K562 (cell line): Measurements from ENCODE around the gene COX10. TPM values are rescaled to one million over a fixed set of nuclear protein-coding genes. Genes with fewer than 3 reads are reported as not detected.

Experiments
- ATAC-seq: fragments of 200-7000 bp; cut with Tn5 transposase; 3 replicates; pipeline ENCODE4 v1.9.1; 2020; ENCODE audit warnings: moderate library complexity
- BruUV-seq: library from RNA; stranded (reverse); fragments of 400-500 nt; replicated peaks from 2 replicates; lab custom pipeline; 2021; lab: Mats Ljungman, UMichigan
- CTCF ChIA-PET: fragments of 300-600 bp; formaldehyde crosslinking; extraction: SDS; loops from one replicate; lab custom pipeline; 2021; ENCODE audit warnings: low intra/inter-chr PET ratio; lab: Yijun Ruan, JAX
- POLR2A ChIA-PET: fragments of 300-600, 350-650 bp; sonication (Branson Sonifier 250); formaldehyde crosslinking; extraction: SDS; loops from one replicate; lab custom pipeline; 2021; ENCODE audit warnings: antibody characterized with exemption, inconsistent platforms; lab: Yijun Ruan, JAX
- DNase-seq, 4 experiments: peaks; one replicate each; pipeline versions ENCODE4 v3.0.0 to v3.0.0-alpha.2; 2011 to 2018; ENCODE audit warnings: low spot score in 3 of 4, mixed read lengths in 3 of 4; ENCODE audit errors: extremely low read depth in 1 of 4
- FAIRE-seq: peaks from 2 replicates; lab custom pipeline; 2011; peaks lifted over from hg19 to GRCh38; lab: Jason Lieb, UNC
- H2AFZ ChIP-seq: 2 replicates; pipeline ENCODE4 v1.6.0; 2011; ENCODE audit warnings: low read depth, low read length, control low read depth, inconsistent platforms
- H3K27ac ChIP-seq: fragments of 200-600 bp; 3 replicates; pipeline ENCODE4 v1.8.0; 2011; ENCODE audit warnings: low read depth, mild to moderate bottlenecking, control low read depth, inconsistent platforms, low read length, moderate library complexity, mixed read lengths; ENCODE audit errors: extremely low read depth
- H3K27me3 ChIP-seq, 2 experiments: fragments of 300-600 bp in 1 of 2; 2 replicates in 1 of 2; 3 replicates in 1 of 2; pipeline versions ENCODE4 v1.6.0 to v1.8.0; 2011; ENCODE audit warnings: inconsistent platforms in 2 of 2, low read length in 2 of 2, mild to moderate bottlenecking in 1 of 2, mixed read lengths in 1 of 2, moderate library complexity in 1 of 2; ENCODE audit not compliant: control insufficient read depth in 2 of 2, insufficient read depth in 2 of 2
- H3K36me3 ChIP-seq: fragments of 300-600 bp; 3 replicates; pipeline ENCODE4 v1.8.0; 2011; ENCODE audit warnings: mild to moderate bottlenecking, low read length, inconsistent platforms; ENCODE audit not compliant: control insufficient read depth, insufficient read depth
- H3K4me1 ChIP-seq, 2 experiments: fragments of 200-600 bp in 1 of 2; replicated peaks in 1 of 2; 2 replicates in 1 of 2; 3 replicates in 1 of 2; pipeline versions ENCODE4 v1.5.1 to v1.8.0; 2011; ENCODE audit warnings: inconsistent platforms in 2 of 2, low read length in 2 of 2, mild to moderate bottlenecking in 1 of 2, mixed read lengths in 1 of 2, moderate library complexity in 1 of 2; ENCODE audit not compliant: control insufficient read depth in 2 of 2, insufficient read depth in 2 of 2
- H3K4me2 ChIP-seq: 2 replicates; pipeline ENCODE4 v1.6.1; 2011; ENCODE audit warnings: low read length, control low read depth, inconsistent platforms, mixed read lengths; ENCODE audit not compliant: insufficient read depth
- H3K4me3 ChIP-seq: fragments of 200-600 bp; sonication (generic), shearing (Covaris generic); 2 replicates; pipeline ENCODE4 v1.5.1; 2016; ENCODE audit warnings: control low read depth, inconsistent platforms
- H3K79me2 ChIP-seq: fragments of 200-600 bp; 3 replicates; pipeline ENCODE4 v1.8.0; 2011; ENCODE audit warnings: low read length, inconsistent platforms; ENCODE audit not compliant: control insufficient read depth, insufficient read depth
- H3K9ac ChIP-seq, 2 experiments: 2 replicates each; pipeline versions ENCODE4 v1.6.0 to v1.6.1; 2011; ENCODE audit warnings: low read depth in 2 of 2, low read length in 2 of 2, control low read depth in 1 of 2, inconsistent platforms in 1 of 2, mild to moderate bottlenecking in 1 of 2, mixed read lengths in 1 of 2; ENCODE audit not compliant: insufficient read depth in 1 of 2
- H3K9me1 ChIP-seq: one replicate; pipeline ENCODE4 v1.6.0; 2011; ENCODE audit warnings: inconsistent platforms, mild to moderate bottlenecking, low read length, moderate library complexity; ENCODE audit not compliant: control insufficient read depth, insufficient read depth
- H3K9me3 ChIP-seq: replicated peaks from 2 replicates; pipeline ENCODE4 v1.5.1; 2011; ENCODE audit warnings: low read depth, low read length, inconsistent platforms; ENCODE audit not compliant: control insufficient read depth, insufficient read depth
- H4K20me1 ChIP-seq: replicated peaks from 2 replicates; pipeline ENCODE4 v1.6.1; 2011; ENCODE audit warnings: low read length, inconsistent platforms, mixed read lengths; ENCODE audit not compliant: control insufficient read depth, insufficient read depth
- BCL6 ChIP-seq: fragments of 250-450 bp; sonication (Bioruptor Pico); IDR thresholded peaks from 2 replicates; pipeline ENCODE4 v1.4.0; 2020
- CHCHD3 ChIP-seq: fragments of 250-450 bp; sonication (Bioruptor Pico); IDR thresholded peaks from 2 replicates; pipeline ENCODE4 v2.1.2; 2022; ENCODE audit warnings: mild to moderate bottlenecking
- ETV5 ChIP-seq: sonication (generic); formaldehyde crosslinking; IDR thresholded peaks from 2 replicates; pipeline ENCODE4 v1.4.0; 2020; ENCODE audit warnings: low read depth, mild to moderate bottlenecking, missing genetic modification reagents
- FUS ChIP-seq: fragments of 200-400 bp; formaldehyde crosslinking; optimal IDR thresholded peaks from 2 replicates; pipeline ENCODE3; 2017; ENCODE audit warnings: low read depth, low read length
- KAT2B ChIP-seq: IDR thresholded peaks from one replicate; pipeline ENCODE4 v1.6.1; 2012; ENCODE audit warnings: low read depth, mild to moderate bottlenecking, control low read depth, inconsistent platforms, low read length, moderate library complexity
- KAT7 ChIP-seq: sonication (generic); formaldehyde crosslinking; IDR thresholded peaks from 2 replicates; pipeline ENCODE4 v1.8.0; 2022; ENCODE audit warnings: missing genetic modification reagents, mild to moderate bottlenecking, borderline replicate concordance
- MCM7 ChIP-seq, 2 experiments: fragments of 450-650 bp; IDR thresholded peaks; 2 replicates each; pipeline ENCODE4 v1.6.1; 2016 to 2018
- MECOM ChIP-seq: fragments of 250-450 bp; sonication (Bioruptor Pico); IDR thresholded peaks from 2 replicates; pipeline ENCODE4 v1.8.0; 2022; ENCODE audit warnings: inconsistent platforms
- MXD1 ChIP-seq: fragments of 250-450 bp; sonication (Bioruptor Pico); IDR thresholded peaks from 2 replicates; pipeline ENCODE4 v1.8.0; 2021; ENCODE audit warnings: borderline replicate concordance, mild to moderate bottlenecking, moderate library complexity; ENCODE audit not compliant: poor library complexity, severe bottlenecking
- PTBP1 ChIP-seq: fragments of 200-400 bp; formaldehyde crosslinking; IDR thresholded peaks from 2 replicates; pipeline ENCODE4 v1.6.1; 2017; ENCODE audit warnings: low read depth, low read length
- RBM17 ChIP-seq: fragments of 200-400 bp; formaldehyde crosslinking; IDR thresholded peaks from 2 replicates; pipeline ENCODE4 v1.6.1; 2017; ENCODE audit warnings: low read depth, mild to moderate bottlenecking, low read length, borderline replicate concordance
- RBM25 ChIP-seq: fragments of 200-400 bp; formaldehyde crosslinking; IDR thresholded peaks from 2 replicates; pipeline ENCODE4 v1.6.1; 2018; ENCODE audit warnings: low read length, low read depth, moderate library complexity; ENCODE audit not compliant: severe bottlenecking
- SMARCA5 ChIP-seq: fragments of 450-650 bp; IDR thresholded peaks from 2 replicates; pipeline ENCODE4 v1.6.1; 2016
- SMARCB1 ChIP-seq: IDR thresholded peaks from 2 replicates; pipeline ENCODE4 v1.6.1; 2011; ENCODE audit warnings: improper control_type of control experiment, low read depth; ENCODE audit not compliant: insufficient read length
- ZFPM2 ChIP-seq: fragments of 250-450 bp; sonication (Bioruptor Pico); IDR thresholded peaks from 2 replicates; pipeline ENCODE4 v1.5.1; 2022; ENCODE audit warnings: mild to moderate bottlenecking
- ZHX1 ChIP-seq: fragments of 150-350 bp; conservative IDR thresholded peaks from 2 replicates; pipeline ENCODE4 v1.6.1; 2014; ENCODE audit warnings: low read length
- ZNF324 ChIP-seq: fragments of 250-450 bp; sonication (Bioruptor Pico); IDR thresholded peaks from 2 replicates; pipeline ENCODE4 v1.4.0; 2020; ENCODE audit warnings: mild to moderate bottlenecking
- ZNF57 ChIP-seq: fragments of 450-650 bp; formaldehyde crosslinking; IDR thresholded peaks from 2 replicates; pipeline ENCODE4 v1.4.0; 2020; ENCODE audit warnings: mild to moderate bottlenecking, moderate library complexity
- WGBS: fragments of 100-300 bp; shearing (Covaris generic); methylation state at CpG from one replicate; pipeline ENCODE4 v1.1.6; 2016; ENCODE audit warnings: low coverage, mixed read lengths; ENCODE audit not compliant: insufficient coverage; ENCODE audit errors: missing lambda C conversion rate; 5-methylcytosine and 5-hydroxymethylcytosine counted together
- in situ Hi-C: fragments of 300-500 bp; cut with MboI; formaldehyde crosslinking; loops from 4 replicates; pipeline ENCODE4 v1.15.0; 2018; ENCODE audit warnings: inconsistent platforms, mixed read lengths
- intact Hi-C: fragments of 100-400 bp; cut with micrococcal nuclease; formaldehyde crosslinking; loops from 2 replicates; pipeline ENCODE4 v1.14.2; 2022
- polyA plus RNA-seq, 8 experiments: library from polyadenylated mRNA; depleted of rRNA in 4 of 8; stranded (reverse) in 5 of 8; unstranded in 3 of 8; fragments of >200 nt; fragmentation: Nextera tagmentation in 2 of 8; fragmentation: Illumina TruSeq in 1 of 8; extraction: Ambion mirVana in 2 of 8; extraction: Trizol in 1 of 8; gene quantifications; 2 replicates each; pipeline versions ENCODE4 v1.2.1 to v1.2.3, GENCODE V29; 2011 to 2014; ENCODE audit warnings: inconsistent platforms in 1 of 8, missing spikeins in 1 of 8
- total RNA-seq, 7 experiments: library from RNA; depleted of rRNA in 6 of 7; stranded (reverse); fragments of >200 nt in 6 of 7; fragmentation: Illumina TruSeq in 2 of 7; extraction: Trizol in 2 of 7; gene quantifications; 2 replicates each; pipeline versions ENCODE4 v1.2.1 to v1.2.3, GENCODE V29; 2011 to 2021; ENCODE audit warnings: low replicate concordance in 1 of 7

COX10 gene
- total and polyA plus RNA-seq, 9 of the 15 experiments (the other 6 are each of a cell fraction or from before 2014, with no cell fraction given) = 10.3 to 26.4 (median 17.8) TPM

GRCh38 chr17:14050616-14051015 lies 18.7 kb upstream of the COX10 start:
- no peaks in the 10 kb centered on the region for H3K27me3 ChIP-seq
- H4K20me1 ChIP-seq = no peaks in the 10 kb centered on the region
- no peak overlapping the region for H2AFZ ChIP-seq
- WGBS = 100% methylated on average over 4 of the region's 5 CpGs
- POLR2A ChIA-PET = interaction anchor here (0.6 kb wide), 2 partner anchors 11 to 431 kb away, joined by 3 to 4 read pairs; no protein-coding TSS in a partner anchor
- H3K36me3 ChIP-seq = 0 out of 3 replicates have a peak, but pooled peaks cover 2% of the 10 kb centered on the region
- no peak overlapping the region for H3K9ac ChIP-seq
- DNase-seq = no peak
- H3K79me2 ChIP-seq = no peaks in the 10 kb centered on the region
- ATAC-seq = no peak
- no peak for TF ChIP-seq SMARCB1
- TF ChIP-seq ZFPM2 (CRISPR knock-in tag) = no peak
- TF ChIP-seq FUS = no peak
- TF ChIP-seq SMARCA5 = no peak
- no peak for TF ChIP-seq KAT7
- no peak for TF ChIP-seq RBM17
- TF ChIP-seq ZHX1 = no peak
- no peak for TF ChIP-seq CHCHD3
- TF ChIP-seq MXD1 (CRISPR knock-in tag) = no peak
- TF ChIP-seq PTBP1 = no peak
- no peak for TF ChIP-seq MECOM
- no peak for TF ChIP-seq ZNF324 (CRISPR knock-in tag)
- no peak for TF ChIP-seq RBM25
- no peak for TF ChIP-seq MCM7 (IDR thresholded peaks at IDR 0.05)
- TF ChIP-seq ZNF57 (CRISPR knock-in tag) = no peak
- TF ChIP-seq ETV5 (CRISPR knock-in tag) = no peak
- TF ChIP-seq KAT2B = no peak
- TF ChIP-seq BCL6 (CRISPR knock-in tag) = no peak
- no peak overlapping the region for H3K27ac ChIP-seq
- H3K4me2 ChIP-seq = no peak overlapping the region
- in situ Hi-C loops (no loop called here), intact Hi-C loops (no loop called here)
- BruUV-seq = no TSS peak
- H3K4me1 ChIP-seq = no peaks in the 10 kb centered on the region
- no peaks in the 10 kb centered on the region for H3K9me1 ChIP-seq
- H3K4me3 ChIP-seq = no peak overlapping the region
- no peak for FAIRE-seq
- CTCF ChIA-PET = no interaction called here
- H3K9me3 ChIP-seq = no peaks in the 10 kb centered on the region
